ENCODE measurements around the gene S100A6.

DNA sequence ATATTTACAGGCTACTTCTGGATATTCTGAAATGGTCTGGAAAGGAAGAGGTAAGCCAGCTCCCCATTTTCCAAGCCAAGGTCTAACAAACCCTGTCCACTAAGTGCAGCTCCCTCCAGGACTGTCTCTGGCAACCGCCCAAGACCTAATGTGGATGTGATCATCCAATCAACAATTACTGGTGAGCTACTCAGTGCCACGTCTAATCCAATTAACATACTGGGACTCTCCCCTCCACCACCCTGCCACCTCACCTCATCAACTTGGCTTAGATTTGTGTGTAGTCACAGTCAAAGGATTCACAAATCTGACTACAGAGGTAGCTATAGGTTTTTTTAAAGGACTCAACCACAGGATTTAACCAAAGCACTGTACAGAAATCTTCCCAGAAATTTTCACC is 49.9 kb downstream of the S100A6 start:
- TF ChIP-seq, protein P1, sequence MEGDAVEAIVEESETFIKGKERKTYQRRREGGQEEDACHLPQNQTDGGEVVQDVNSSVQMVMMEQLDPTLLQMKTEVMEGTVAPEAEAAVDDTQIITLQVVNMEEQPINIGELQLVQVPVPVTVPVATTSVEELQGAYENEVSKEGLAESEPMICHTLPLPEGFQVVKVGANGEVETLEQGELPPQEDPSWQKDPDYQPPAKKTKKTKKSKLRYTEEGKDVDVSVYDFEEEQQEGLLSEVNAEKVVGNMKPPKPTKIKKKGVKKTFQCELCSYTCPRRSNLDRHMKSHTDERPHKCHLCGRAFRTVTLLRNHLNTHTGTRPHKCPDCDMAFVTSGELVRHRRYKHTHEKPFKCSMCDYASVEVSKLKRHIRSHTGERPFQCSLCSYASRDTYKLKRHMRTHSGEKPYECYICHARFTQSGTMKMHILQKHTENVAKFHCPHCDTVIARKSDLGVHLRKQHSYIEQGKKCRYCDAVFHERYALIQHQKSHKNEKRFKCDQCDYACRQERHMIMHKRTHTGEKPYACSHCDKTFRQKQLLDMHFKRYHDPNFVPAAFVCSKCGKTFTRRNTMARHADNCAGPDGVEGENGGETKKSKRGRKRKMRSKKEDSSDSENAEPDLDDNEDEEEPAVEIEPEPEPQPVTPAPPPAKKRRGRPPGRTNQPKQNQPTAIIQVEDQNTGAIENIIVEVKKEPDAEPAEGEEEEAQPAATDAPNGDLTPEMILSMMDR (IDR thresholded peaks at IDR 0.05), result no peak
- TF ChIP-seq POLR2AphosphoS5 (IDR thresholded peaks at IDR 0.05; ENCODE audit: insufficient read depth in 1 of 2, low read depth in 1 of 2), result no peak
